Panc1 (cell line): ENCODE data around the gene TTF1.

Experiments
- POLR2AphosphoS5 ChIP-seq: IDR thresholded peaks from 2 replicates; pipeline ENCODE4 v1.6.1; 2012; ENCODE audit warnings: mild to moderate bottlenecking, low read depth, low read length, moderate library complexity
- TF ChIP-seq, protein P1 (sequence below): fragments of 450-650 bp; IDR thresholded peaks from 2 replicates; pipeline ENCODE4 v1.5.1; 2017; ENCODE audit warnings: mild to moderate bottlenecking
- TF ChIP-seq, protein P2 (sequence below), 2 experiments: IDR thresholded peaks; 2 replicates each; pipeline ENCODE4 v1.6.1; 2011 to 2012; ENCODE audit warnings: low read depth in 2 of 2, control low read depth in 1 of 2, low read length in 1 of 2, mild to moderate bottlenecking in 1 of 2, moderate library complexity in 1 of 2; ENCODE audit not compliant: insufficient read depth in 1 of 2

DNA sequence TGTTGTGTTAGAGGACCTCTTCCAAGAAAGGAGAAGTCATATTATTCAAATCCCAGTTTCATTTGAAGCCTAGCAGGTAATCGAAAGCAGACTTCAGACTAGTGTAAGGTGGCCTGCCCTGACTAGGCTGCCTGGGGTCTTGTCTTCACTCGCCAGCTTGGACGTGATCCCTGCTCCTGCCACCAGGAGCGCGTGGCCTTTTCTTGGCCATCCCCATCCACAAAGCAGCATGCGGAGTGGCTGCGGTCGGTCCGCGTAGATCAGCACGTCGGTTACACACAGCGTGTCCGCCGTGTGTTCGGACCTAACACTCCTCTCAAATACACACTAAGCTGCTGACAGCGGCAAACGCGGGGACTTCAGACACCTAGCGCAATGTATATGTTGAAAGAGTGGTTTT is 40.7 kb upstream of the TTF1 start:
- TF ChIP-seq, protein P1, sequence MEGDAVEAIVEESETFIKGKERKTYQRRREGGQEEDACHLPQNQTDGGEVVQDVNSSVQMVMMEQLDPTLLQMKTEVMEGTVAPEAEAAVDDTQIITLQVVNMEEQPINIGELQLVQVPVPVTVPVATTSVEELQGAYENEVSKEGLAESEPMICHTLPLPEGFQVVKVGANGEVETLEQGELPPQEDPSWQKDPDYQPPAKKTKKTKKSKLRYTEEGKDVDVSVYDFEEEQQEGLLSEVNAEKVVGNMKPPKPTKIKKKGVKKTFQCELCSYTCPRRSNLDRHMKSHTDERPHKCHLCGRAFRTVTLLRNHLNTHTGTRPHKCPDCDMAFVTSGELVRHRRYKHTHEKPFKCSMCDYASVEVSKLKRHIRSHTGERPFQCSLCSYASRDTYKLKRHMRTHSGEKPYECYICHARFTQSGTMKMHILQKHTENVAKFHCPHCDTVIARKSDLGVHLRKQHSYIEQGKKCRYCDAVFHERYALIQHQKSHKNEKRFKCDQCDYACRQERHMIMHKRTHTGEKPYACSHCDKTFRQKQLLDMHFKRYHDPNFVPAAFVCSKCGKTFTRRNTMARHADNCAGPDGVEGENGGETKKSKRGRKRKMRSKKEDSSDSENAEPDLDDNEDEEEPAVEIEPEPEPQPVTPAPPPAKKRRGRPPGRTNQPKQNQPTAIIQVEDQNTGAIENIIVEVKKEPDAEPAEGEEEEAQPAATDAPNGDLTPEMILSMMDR, result no peak
- TF ChIP-seq, protein P2, sequence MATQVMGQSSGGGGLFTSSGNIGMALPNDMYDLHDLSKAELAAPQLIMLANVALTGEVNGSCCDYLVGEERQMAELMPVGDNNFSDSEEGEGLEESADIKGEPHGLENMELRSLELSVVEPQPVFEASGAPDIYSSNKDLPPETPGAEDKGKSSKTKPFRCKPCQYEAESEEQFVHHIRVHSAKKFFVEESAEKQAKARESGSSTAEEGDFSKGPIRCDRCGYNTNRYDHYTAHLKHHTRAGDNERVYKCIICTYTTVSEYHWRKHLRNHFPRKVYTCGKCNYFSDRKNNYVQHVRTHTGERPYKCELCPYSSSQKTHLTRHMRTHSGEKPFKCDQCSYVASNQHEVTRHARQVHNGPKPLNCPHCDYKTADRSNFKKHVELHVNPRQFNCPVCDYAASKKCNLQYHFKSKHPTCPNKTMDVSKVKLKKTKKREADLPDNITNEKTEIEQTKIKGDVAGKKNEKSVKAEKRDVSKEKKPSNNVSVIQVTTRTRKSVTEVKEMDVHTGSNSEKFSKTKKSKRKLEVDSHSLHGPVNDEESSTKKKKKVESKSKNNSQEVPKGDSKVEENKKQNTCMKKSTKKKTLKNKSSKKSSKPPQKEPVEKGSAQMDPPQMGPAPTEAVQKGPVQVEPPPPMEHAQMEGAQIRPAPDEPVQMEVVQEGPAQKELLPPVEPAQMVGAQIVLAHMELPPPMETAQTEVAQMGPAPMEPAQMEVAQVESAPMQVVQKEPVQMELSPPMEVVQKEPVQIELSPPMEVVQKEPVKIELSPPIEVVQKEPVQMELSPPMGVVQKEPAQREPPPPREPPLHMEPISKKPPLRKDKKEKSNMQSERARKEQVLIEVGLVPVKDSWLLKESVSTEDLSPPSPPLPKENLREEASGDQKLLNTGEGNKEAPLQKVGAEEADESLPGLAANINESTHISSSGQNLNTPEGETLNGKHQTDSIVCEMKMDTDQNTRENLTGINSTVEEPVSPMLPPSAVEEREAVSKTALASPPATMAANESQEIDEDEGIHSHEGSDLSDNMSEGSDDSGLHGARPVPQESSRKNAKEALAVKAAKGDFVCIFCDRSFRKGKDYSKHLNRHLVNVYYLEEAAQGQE (IDR thresholded peaks at IDR 0.05; ENCODE audit: insufficient read depth in 1 of 2, low read depth in 2 of 2, low read length in 1 of 2), result no peak
- TF ChIP-seq POLR2AphosphoS5, result no peak
